Lung (tissue), 12 donors: Measurements from ENCODE around the gene RBMX. TPM values are rescaled to one million over a fixed set of nuclear protein-coding genes. Genes with fewer than 3 reads are reported as not detected.
"Not testable (repeated sequence)": the region's sequence is repeated elsewhere in the genome, so short reads cannot be mapped to it uniquely, and the experiment has no call there.

ENCODE experiments used
- ATAC-seq: fragments of 200-7000 bp; cut with Tn5 transposase; one replicate; pipeline ENCODE4 v1.9.1; 2020; ENCODE audit warnings: moderate number of reproducible peaks; ENCODE audit not compliant: insufficient read depth, low FRiP score
- DNase-seq, 3 donors: peaks; one replicate each; pipeline ENCODE4 v3.0.0-alpha.2; 2013 to 2017
- H3K27ac ChIP-seq, 2 donors: one replicate each; pipeline ENCODE4 v1.5.1; 2013; ENCODE audit warnings: mild to moderate bottlenecking in 2 of 2, moderate library complexity in 2 of 2, control low read depth in 1 of 2, inconsistent platforms in 1 of 2, low read depth in 1 of 2, low read length in 1 of 2
- H3K27me3 ChIP-seq, 3 donors: one replicate each; pipeline ENCODE4 v1.5.1; 2013; ENCODE audit warnings: low read length in 2 of 3; ENCODE audit not compliant: control insufficient read depth in 3 of 3, insufficient read depth in 3 of 3
- H3K36me3 ChIP-seq, 4 donors: one replicate each; pipeline ENCODE4 v1.5.1; 2013; ENCODE audit warnings: low read length in 4 of 4, mild to moderate bottlenecking in 1 of 4, moderate library complexity in 1 of 4; ENCODE audit not compliant: control insufficient read depth in 4 of 4, insufficient read depth in 4 of 4
- H3K4me1 ChIP-seq, 5 donors: one replicate each; pipeline ENCODE4 v1.5.1; 2013; ENCODE audit warnings: low read length in 5 of 5, mild to moderate bottlenecking in 2 of 5, moderate library complexity in 1 of 5; ENCODE audit not compliant: control insufficient read depth in 5 of 5, insufficient read depth in 5 of 5
- H3K4me3 ChIP-seq: one replicate; pipeline ENCODE4 v1.5.1; 2013; ENCODE audit warnings: mild to moderate bottlenecking, control low read depth, moderate library complexity
- H3K9ac ChIP-seq, 2 donors: one replicate each; pipeline ENCODE4 v1.5.1; 2013; ENCODE audit warnings: low read length in 2 of 2, control low read depth in 1 of 2; ENCODE audit not compliant: insufficient read depth in 1 of 2
- H3K9me3 ChIP-seq, 4 donors: one replicate each; pipeline ENCODE4 v1.5.1; 2013; ENCODE audit warnings: low read length in 3 of 4, mild to moderate bottlenecking in 1 of 4, moderate library complexity in 1 of 4; ENCODE audit not compliant: control insufficient read depth in 4 of 4, insufficient read depth in 3 of 4
- WGBS, 2 donors: extraction: QIAGEN DNeasy Blood & Tissue Kit; methylation state at CpG; one replicate each; pipeline ENCODE4 v1.1.7; 2013; 5-methylcytosine and 5-hydroxymethylcytosine counted together
- polyA plus RNA-seq, 2 donors: library from polyadenylated mRNA; stranded (reverse); fragments of 200-250 nt; gene quantifications; one replicate each; pipeline ENCODE4 v1.2.1, GENCODE V29; 2013
- total RNA-seq, 2 donors: library from RNA; depleted of rRNA in 1 of 2; stranded (reverse); fragments of >200 nt in 1 of 2; gene quantifications; one replicate each; pipeline ENCODE4 v1.2.1, GENCODE V29; 2014 to 2021
- TF ChIP-seq, protein P1 (sequence below): IDR thresholded peaks from 2 replicates; pipeline ENCODE4 v1.5.1; 2012; ENCODE audit warnings: mild to moderate bottlenecking; ENCODE audit errors: control extremely low read depth, extremely low read depth
- donor health status: control.
- donor health status: control.
- donor health status: Bipolar disorder and iron deficiency.
- donor health status: healthy.
- donor health status: DM: yes; HTN: yes; CAD: no.

RBMX gene
- total and polyA plus RNA-seq, 4 donors: 89.0 to 280 (median 113) TPM

DNA sequence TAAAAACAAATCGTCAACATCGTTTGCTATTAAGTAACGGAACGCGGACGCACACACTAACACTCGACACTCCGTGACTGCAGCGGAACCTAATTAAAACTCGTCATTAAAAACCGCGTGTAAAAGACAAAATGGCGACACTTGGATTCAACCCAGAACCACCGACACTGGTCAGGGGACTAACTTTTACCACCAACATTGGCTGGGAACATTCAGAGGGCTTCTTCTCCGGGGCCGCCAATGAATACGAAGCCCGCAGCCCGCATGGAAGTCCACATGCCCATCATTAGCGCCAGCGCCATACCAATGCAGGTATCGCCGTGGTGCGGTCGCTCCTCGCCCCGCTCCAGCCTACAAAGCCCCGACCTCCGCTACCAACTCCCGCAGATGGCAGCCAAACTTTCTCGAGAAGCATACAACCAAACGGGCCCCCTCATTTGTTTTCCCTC is 498 bp downstream of the RBMX start:
- Histone ChIP-seq H3K4me3 (peak overlapping the region; percentile 78), H3K4me1 (peaks cover 0 to 3% (median 2%) of the 10 kb centered on the region in 5 donors), H3K9ac (peak overlapping the region; percentile 91 to 99), H3K27me3 (no peaks in the 10 kb centered on the region), H3K27ac (peak overlapping the region; percentile 97 to 98), H3K36me3 (peaks cover 4 to 13% (median 4%) of the 10 kb centered on the region in 4 donors), H3K9me3 (peaks cover 0 to 2% (median 0%) of the 10 kb centered on the region in 4 donors)
- ATAC-seq: peak; percentile 27
- TF ChIP-seq, protein P1, sequence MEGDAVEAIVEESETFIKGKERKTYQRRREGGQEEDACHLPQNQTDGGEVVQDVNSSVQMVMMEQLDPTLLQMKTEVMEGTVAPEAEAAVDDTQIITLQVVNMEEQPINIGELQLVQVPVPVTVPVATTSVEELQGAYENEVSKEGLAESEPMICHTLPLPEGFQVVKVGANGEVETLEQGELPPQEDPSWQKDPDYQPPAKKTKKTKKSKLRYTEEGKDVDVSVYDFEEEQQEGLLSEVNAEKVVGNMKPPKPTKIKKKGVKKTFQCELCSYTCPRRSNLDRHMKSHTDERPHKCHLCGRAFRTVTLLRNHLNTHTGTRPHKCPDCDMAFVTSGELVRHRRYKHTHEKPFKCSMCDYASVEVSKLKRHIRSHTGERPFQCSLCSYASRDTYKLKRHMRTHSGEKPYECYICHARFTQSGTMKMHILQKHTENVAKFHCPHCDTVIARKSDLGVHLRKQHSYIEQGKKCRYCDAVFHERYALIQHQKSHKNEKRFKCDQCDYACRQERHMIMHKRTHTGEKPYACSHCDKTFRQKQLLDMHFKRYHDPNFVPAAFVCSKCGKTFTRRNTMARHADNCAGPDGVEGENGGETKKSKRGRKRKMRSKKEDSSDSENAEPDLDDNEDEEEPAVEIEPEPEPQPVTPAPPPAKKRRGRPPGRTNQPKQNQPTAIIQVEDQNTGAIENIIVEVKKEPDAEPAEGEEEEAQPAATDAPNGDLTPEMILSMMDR: no peak
- WGBS, 2 donors: 0 to 33% methylated on average over 20 to 32 of the region's 32 CpGs
- DNase-seq: peak; percentile 37 to 63 (median 42)

GRCh38 chrX:136879001-136879687 is 1.4 kb downstream of the RBMX start:
- Histone ChIP-seq H3K27ac (peak overlapping the region in 1 of 2 donors; percentile 97), H3K9me3 (peaks cover 0 to 2% (median 0%) of the 10 kb centered on the region in 4 donors), H3K4me3 (peak overlapping the region; percentile 78), H3K9ac (peak overlapping the region; percentile 91 to 99), H3K4me1 (peaks cover 0 to 3% (median 0%) of the 10 kb centered on the region in 5 donors), H3K36me3 (peaks cover 4 to 20% (median 4%) of the 10 kb centered on the region in 4 donors), H3K27me3 (no peaks in the 10 kb centered on the region)
- TF ChIP-seq, protein P1: no peak
- peak in 2 of 3 donors; percentile 41 to 52 for DNase-seq
- 4 to 33% methylated on average over 10 of the region's 10 CpGs for WGBS, 2 donors
- no peak for ATAC-seq

- H3K9ac ChIP-seq: peak overlapping the region in 1 of 2 donors; percentile 76
- ATAC-seq (no peak), DNase-seq (no peak)
- H3K27ac ChIP-seq: no peak overlapping the region
- TF ChIP-seq, protein P1: no peak
- no peak overlapping the region for H3K4me3 ChIP-seq
- H3K36me3 ChIP-seq: peaks cover 4 to 20% (median 4%) of the 10 kb centered on the region in 4 donors
- H3K27me3 ChIP-seq: no peaks in the 10 kb centered on the region
- WGBS, 2 donors: 41 to 64% methylated on average over 6 to 11 of the region's 11 CpGs
- H3K4me1 ChIP-seq: peaks cover 0 to 3% (median 0%) of the 10 kb centered on the region in 5 donors
- peaks cover 0 to 2% (median 0%) of the 10 kb centered on the region in 4 donors for H3K9me3 ChIP-seq
Measured at GRCh38 chrX:136878423-136878822, 2.1 kb downstream of the RBMX start.

GRCh38 chrX:136874114-136874513 is 6.4 kb downstream of the RBMX start:
- 81 to 85% methylated on average over 15 of the region's 15 CpGs for WGBS, 2 donors
- not testable (repeated sequence) for H3K4me3 ChIP-seq, H3K27ac ChIP-seq, DNase-seq, H3K9ac ChIP-seq, H3K9me3 ChIP-seq, H3K27me3 ChIP-seq, ATAC-seq, H3K4me1 ChIP-seq
- H3K36me3 ChIP-seq: peaks cover 5 to 40% (median 7%) of the 10 kb centered on the region in 4 donors

DNA sequence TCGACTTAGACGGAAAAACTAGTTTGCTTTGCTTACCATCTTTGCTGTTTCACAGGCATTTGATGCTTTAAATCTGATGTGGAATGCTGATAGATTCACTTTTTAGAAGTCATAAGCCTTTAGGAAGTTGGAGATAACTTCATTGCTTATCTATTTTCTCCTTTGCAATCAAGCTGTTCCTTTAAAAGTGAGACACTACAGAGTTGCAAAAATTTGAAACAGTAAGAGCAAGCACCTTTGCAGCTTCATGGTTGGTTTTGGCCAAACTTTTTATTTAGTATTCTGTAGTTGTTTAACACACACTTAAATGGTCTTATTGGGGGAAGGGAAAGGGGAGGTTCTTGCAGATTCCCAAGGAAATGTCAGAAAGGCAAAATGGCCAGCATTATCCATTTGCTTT is 7.3 kb downstream of the RBMX start:
- WGBS, 2 donors: 86 to 89% methylated on average over 2 of the region's 2 CpGs
- H3K9ac ChIP-seq, H3K4me1 ChIP-seq, H3K4me3 ChIP-seq, ATAC-seq, DNase-seq, H3K27ac ChIP-seq, H3K9me3 ChIP-seq, H3K27me3 ChIP-seq: not testable (repeated sequence)
- H3K36me3 ChIP-seq: peaks cover 5 to 42% (median 11%) of the 10 kb centered on the region in 4 donors
